PC-3 (cell line): ENCODE results near the gene GRIP1.

Source experiments
- EZH2phosphoT487 ChIP-seq: fragments of 300-600 bp; sonication (generic); IDR thresholded peaks from 2 replicates; pipeline ENCODE4 v1.6.1; 2018; ENCODE audit warnings: mild to moderate bottlenecking, antibody characterized with exemption, low read length, borderline replicate concordance
- TF ChIP-seq, protein P1 (sequence below): fragments of 300-600 bp; sonication (generic); conservative IDR thresholded peaks from 2 replicates; pipeline ENCODE4 v1.5.1; 2017; ENCODE audit warnings: antibody characterized with exemption, low read depth, mild to moderate bottlenecking, low read length

DNA sequence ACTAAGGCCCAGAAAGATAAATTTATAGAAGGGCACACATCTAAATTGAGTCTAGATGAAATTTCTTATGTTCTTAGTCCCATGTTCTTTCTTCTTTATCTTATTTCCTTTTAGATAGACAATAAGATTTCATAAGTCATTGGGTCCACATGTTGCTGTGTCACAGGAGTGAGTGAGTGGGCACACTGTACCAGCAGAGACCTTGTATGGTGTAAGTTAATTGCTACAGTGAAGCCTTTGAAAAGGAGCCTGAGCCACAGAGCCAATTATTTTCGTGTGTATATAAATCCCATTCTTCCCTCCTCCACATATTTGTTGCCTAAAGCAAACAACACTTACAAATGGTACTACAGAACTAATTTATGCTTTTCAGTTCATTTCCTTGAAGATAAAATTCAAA is 79.1 kb downstream of the GRIP1 start:
- TF ChIP-seq, protein P1, sequence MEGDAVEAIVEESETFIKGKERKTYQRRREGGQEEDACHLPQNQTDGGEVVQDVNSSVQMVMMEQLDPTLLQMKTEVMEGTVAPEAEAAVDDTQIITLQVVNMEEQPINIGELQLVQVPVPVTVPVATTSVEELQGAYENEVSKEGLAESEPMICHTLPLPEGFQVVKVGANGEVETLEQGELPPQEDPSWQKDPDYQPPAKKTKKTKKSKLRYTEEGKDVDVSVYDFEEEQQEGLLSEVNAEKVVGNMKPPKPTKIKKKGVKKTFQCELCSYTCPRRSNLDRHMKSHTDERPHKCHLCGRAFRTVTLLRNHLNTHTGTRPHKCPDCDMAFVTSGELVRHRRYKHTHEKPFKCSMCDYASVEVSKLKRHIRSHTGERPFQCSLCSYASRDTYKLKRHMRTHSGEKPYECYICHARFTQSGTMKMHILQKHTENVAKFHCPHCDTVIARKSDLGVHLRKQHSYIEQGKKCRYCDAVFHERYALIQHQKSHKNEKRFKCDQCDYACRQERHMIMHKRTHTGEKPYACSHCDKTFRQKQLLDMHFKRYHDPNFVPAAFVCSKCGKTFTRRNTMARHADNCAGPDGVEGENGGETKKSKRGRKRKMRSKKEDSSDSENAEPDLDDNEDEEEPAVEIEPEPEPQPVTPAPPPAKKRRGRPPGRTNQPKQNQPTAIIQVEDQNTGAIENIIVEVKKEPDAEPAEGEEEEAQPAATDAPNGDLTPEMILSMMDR: no peak
- TF ChIP-seq EZH2phosphoT487: no peak
